Sciatic nerve (tissue), 2 donors: ENCODE data around the gene PDE4C. TPM values are rescaled to one million over a fixed set of nuclear protein-coding genes. Genes with fewer than 3 reads are reported as not detected.

ENCODE experiments used
- ATAC-seq: fragments of 200-7000 bp; cut with Tn5 transposase; one replicate; pipeline ENCODE4 v1.9.1; 2020; ENCODE audit warnings: mild to moderate bottlenecking, moderate library complexity
- DNase-seq: peaks from one replicate; pipeline ENCODE4 v3.0.0-alpha.2; 2020; ENCODE audit warnings: low spot score
- intact Hi-C: fragments of 100-400 bp; cut with DNase I; formaldehyde crosslinking; loops from one replicate; pipeline ENCODE4 v1.14.2; 2022
- total RNA-seq: library from RNA; stranded (reverse); fragmentation: NEBNext Ultra II Directional; extraction: Animal tissue kit (Norgen Biotek cat#: 25700); gene quantifications from one replicate; pipeline ENCODE4 v1.2.1, GENCODE V29; 2021
- donor health status: DM: no; HTN: no; CAD: no.
- donor health status: DM: no; HTN: no; CAD: no.

The PDE4C gene
- total RNA-seq, 1 donor from 2014 or later, result 2.1 TPM

DNA sequence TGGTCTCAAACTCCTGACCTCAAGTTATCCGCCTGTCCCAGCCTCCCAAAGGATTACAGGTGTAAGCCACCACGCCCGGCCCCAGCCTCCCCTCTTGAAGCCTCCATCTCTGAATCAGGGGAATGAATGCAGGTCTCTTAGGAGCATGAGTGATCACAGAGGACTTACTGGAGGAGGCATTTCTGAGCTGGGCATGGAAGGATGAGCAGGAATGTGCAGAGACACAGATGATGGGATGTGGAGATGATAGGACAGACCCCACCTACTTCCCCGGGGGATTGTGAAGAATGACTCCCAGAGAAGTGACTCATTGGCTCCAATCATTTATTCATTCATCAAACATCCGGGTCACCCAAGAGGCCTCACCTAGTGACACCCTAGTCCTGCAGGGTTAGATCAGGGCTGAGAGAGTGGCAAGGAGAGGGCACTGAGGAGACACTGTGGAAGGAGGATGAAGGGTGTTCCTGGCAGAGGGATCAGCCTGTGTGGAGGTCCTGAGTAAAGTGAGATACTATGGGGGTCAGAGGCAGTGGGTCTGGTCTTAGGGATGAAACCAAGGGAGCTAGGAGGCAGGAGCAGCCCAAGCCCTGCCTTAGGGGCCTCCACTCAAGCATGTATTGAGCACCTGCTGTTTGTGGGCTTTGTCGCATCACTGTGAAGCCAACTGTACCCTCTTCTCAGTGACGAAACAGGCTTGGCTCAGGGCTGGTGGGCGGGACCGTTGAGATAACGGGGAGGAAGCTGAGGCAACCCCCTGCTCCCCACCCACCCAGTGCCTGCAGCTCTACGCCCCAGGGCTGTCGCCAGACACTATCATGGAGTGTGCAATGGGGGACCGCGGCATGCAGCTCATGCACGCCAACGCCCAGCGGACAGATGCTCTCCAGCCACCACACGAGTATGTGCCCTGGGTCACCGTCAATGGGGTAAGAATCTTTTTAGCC is 49.6 kb downstream of the PDE4C start:
- ATAC-seq, result no peak
- intact Hi-C loops, result no loop called here
- DNase-seq, result no peak

DNA sequence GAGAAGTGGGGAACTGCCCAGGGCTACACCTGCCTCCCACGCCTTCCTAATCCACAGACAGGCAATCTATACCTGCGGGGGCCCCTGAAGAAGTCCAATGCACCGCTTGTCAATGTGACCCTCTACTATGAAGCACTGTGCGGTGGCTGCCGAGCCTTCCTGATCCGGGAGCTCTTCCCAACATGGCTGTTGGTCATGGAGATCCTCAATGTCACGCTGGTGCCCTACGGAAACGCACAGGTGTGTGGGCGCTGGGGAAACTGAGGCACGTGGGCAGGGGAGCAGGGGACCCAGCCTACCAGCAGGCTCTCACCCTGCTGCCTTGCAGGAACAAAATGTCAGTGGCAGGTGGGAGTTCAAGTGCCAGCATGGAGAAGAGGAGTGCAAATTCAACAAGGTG is 51.3 kb downstream of the PDE4C start:
- DNase-seq (no peak), ATAC-seq (no peak)
- intact Hi-C loops, result no loop called here

Other genes starting within 250 kb of the PDE4C start
- gene ARRDC2, start 218.3 kb downstream of the PDE4C start, total RNA-seq, result 38.2 TPM
- 2.1 TPM for gene IL12RB1, start 139.5 kb downstream of the PDE4C start, total RNA-seq
- gene MAST3, start 128.7 kb downstream of the PDE4C start, total RNA-seq, result 20.1 TPM
- gene PIK3R2, start 73.3 kb downstream of the PDE4C start, total RNA-seq, result 19.5 TPM
- 82.2 TPM for gene IFI30, start 52.6 kb downstream of the PDE4C start, total RNA-seq
- 9.2 TPM for gene MPV17L2, start 33.2 kb downstream of the PDE4C start, total RNA-seq
- gene RAB3A, start 22.4 kb downstream of the PDE4C start, total RNA-seq, result 2.9 TPM
- 12.7 TPM for gene IQCN, start 48.0 kb upstream of the PDE4C start, total RNA-seq
- 298 TPM for gene JUND, start 55.2 kb upstream of the PDE4C start, total RNA-seq
- gene LSM4, start 96.6 kb upstream of the PDE4C start, total RNA-seq, result 45.7 TPM
- 49.6 TPM for gene PGPEP1, start 114.2 kb upstream of the PDE4C start, total RNA-seq
- 8.3 TPM for gene GDF15, start 159.7 kb upstream of the PDE4C start, total RNA-seq
- 8.2 TPM for gene LRRC25, start 171.2 kb upstream of the PDE4C start, total RNA-seq
- 82.5 TPM for gene SSBP4, start 193.0 kb upstream of the PDE4C start, total RNA-seq
- 112 TPM for gene ISYNA1, start 211.7 kb upstream of the PDE4C start, total RNA-seq